ENCODE results near the gene NRL.
A peak's percentile ranks its signal among the peaks of the same experiment; 100 is the strongest.

- TF ChIP-seq CTCF (IDR thresholded peaks at IDR 0.05) (no peak), POLR2A (IDR thresholded peaks at IDR 0.05) (peak; percentile 29 to 71)
Observed at GRCh38 chr14:24135834-24136683, 21.3 kb upstream of the NRL start, which contains the start of gene PSME1.
